B cell (primary cell): ENCODE results near the gene MED13.

ENCODE experiments used
- EZH2 ChIP-seq: IDR thresholded peaks from 2 replicates; pipeline ENCODE4 v1.6.1; 2012; ENCODE audit warnings: borderline replicate concordance, low read depth, mild to moderate bottlenecking, moderate library complexity, low read length; ENCODE audit not compliant: insufficient read depth, poor library complexity, severe bottlenecking
- TF ChIP-seq, protein P1 (sequence below): fragments of 200-600 bp; IDR thresholded peaks from one replicate; pipeline ENCODE4 v1.8.0; 2022; ENCODE audit warnings: antibody characterized with exemption, mild to moderate bottlenecking

- TF ChIP-seq, protein P1, sequence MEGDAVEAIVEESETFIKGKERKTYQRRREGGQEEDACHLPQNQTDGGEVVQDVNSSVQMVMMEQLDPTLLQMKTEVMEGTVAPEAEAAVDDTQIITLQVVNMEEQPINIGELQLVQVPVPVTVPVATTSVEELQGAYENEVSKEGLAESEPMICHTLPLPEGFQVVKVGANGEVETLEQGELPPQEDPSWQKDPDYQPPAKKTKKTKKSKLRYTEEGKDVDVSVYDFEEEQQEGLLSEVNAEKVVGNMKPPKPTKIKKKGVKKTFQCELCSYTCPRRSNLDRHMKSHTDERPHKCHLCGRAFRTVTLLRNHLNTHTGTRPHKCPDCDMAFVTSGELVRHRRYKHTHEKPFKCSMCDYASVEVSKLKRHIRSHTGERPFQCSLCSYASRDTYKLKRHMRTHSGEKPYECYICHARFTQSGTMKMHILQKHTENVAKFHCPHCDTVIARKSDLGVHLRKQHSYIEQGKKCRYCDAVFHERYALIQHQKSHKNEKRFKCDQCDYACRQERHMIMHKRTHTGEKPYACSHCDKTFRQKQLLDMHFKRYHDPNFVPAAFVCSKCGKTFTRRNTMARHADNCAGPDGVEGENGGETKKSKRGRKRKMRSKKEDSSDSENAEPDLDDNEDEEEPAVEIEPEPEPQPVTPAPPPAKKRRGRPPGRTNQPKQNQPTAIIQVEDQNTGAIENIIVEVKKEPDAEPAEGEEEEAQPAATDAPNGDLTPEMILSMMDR: no peak
- TF ChIP-seq EZH2: no peak
These were observed 15.8 kb downstream of the MED13 start for GRCh38 chr17:62049299-62049698.
